HG02973 (cell line): ENCODE results near the gene IGF1R.

Experiments
- ATAC-seq: cut with Tn5 transposase; IDR thresholded peaks from one replicate; pipeline ENCODE4 v1.9.1; 2021; ENCODE audit warnings: moderate library complexity; ENCODE audit not compliant: unreplicated experiment

IGF1R gene

DNA sequence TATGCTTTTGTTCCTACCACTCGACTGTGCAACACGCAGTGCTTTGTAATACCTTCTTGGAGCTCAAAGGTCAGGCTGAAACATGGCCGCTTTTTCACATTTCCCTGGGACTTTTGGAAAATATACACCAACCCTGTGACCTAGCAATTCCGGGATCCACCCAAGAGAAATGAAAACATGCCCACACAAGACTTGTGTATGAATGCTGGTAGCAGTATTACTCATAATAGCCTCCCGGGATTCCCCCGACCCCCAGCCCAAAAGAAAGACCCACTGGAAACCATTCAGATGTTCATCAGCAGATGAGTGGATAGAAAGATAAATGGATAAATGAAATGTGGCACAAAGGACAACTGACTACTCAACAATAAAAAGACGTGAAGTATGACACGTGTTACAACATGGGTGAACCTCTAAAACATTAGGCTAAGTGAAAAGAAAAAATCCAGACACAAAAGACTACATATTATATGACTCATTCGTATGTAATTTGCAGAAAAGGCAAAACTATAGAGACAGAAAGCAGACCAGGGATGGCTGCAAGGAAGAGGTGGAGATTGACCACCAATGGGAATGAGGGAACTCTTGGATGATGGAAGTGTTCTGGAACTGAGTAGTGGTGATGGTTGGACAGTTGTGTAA, 255.2 kb downstream of the IGF1R start:
- no peak for ATAC-seq

- ATAC-seq, result no peak
These were observed 256.2 kb downstream of the IGF1R start for GRCh38 chr15:98904544-98904943.

DNA sequence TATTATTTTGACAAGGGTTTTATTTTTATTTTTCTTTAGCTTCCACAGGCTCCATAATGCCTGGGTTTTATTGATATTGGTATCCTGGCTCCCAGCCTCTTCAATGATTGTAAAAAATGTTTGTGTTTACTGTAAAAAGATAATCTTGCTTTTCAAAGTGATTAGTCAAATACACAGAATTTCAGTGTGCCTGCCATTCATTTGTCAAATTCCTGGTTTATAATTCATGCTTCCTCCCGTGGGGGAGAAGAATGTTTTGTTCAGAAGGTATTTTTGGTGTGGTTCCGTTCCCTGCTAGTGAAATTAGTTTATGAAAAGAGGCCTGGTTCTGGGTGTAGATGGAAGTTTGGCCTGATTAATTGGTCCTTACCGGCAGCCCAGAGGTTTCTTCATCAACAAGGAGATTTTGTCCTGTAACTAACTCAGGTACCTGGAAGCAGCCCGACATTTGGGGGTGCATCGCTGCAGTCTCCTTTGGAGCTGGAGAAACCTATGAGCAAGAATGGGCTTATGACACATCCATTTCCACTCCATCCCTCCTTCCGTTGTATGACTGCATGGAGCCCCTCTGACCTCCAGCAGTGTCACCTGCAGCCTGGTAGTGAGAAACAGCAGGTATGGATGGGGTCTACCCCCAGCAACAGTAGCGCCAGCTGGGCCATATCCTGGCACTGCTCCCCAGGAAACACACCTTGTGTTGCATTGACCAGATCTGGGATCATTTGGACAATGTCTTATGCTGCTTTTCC, 257.8 kb downstream of the IGF1R start:
- ATAC-seq, result no peak

DNA sequence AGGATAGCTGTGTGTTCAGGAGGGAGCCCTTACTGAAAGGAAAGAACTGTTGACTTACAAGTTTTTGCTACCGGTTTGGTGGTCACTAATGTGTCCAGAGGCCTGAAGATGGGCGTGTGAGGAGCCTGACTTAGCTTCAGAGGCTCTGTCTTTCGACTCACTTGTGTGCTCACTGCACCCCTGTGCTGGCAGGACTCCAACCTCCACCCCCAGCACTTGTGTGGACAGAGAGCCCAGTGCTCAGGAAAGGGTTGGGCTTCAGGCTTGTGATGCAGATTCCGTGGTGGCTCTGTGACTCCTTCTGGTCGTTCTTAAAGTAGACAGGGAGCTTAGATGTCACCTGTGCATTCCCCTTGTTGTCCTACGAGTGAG, 258.4 kb downstream of the IGF1R start:
- ATAC-seq, result no peak

- no peak for ATAC-seq
These were observed 259.7 kb downstream of the IGF1R start for GRCh38 chr15:98907927-98908471.

DNA sequence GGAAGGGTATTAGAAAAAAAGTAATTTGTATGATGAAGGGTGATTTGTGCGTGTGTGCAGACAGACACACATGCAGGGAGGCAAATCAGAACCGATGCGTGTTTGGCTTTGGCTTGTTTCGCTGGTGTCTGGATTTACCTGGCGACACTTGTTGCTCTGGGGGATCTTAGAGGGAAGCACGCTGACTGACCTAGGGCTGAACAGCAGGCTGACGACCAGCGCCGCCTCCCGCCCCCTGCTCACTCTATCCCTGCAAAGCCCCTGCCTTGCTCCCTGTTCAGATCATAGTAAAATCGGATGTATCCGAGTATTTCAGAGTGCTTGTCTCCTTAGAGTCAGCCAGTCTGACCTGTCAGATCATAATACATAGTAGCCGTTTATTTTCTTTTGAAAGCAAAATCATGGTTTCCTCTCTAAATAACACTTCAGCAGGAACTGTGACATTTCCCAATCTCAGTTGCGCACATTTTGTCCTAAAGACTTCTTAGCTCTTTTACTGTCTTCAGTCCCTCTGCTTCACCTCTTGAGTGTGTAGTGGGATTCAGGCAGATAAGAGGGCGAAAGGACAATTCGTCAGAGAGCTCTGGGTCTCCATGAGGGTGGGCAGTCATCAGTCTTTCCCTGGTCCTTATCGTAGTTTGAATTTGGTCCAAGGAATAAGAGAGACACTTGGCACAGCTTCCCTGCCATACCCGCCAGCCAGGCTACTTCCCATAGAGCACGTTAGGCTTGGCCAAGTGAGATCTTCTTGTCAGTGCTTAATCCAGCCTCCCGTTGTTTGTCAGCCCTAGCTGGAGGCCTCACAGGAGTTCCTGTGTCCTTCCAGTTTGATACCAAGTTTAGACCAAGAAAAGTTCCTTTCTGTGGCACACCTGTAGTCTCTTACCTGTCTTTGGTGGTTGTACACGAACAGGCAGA, 261.9 kb downstream of the IGF1R start:
- ATAC-seq, result no peak

DNA sequence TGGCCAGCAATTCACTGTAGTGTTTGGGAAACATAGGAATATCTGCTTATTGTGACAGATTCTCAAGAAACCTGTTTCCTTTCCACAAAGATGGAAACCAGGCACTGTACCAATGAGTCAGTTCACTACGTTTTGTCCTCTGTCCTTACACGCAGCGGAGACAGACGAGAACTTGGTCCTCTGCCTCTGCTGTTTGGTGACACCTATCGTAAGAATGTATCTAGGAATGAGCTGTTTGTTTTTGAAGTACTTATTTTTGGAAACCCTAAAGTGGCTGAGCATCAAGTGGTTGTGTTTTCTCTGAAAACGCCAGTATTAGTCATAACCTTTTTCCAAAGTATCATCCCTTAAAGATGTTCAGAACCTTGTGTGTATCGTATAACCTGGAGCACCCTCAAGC, 266.3 kb downstream of the IGF1R start:
- ATAC-seq, result no peak

DNA sequence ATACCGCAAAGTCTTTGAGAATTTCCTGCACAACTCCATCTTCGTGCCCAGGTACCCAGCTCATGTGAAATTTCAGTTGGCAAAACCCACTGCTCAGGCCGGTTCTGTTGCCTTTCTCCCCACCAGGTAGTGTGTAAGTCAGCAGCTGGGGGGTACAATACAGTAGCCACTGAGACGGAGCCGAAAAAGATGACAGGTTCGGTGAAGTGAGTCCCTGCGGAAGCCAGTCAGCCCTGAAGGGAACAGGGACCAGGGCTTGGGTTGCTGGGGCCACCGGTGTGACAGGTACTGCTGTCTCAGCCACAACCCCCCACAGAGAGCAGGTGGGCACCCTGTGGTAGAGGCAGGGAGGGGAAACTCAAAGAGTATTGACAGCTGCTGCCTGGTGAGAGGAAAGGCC, 268.5 kb downstream of the IGF1R start:
- no peak for ATAC-seq

DNA sequence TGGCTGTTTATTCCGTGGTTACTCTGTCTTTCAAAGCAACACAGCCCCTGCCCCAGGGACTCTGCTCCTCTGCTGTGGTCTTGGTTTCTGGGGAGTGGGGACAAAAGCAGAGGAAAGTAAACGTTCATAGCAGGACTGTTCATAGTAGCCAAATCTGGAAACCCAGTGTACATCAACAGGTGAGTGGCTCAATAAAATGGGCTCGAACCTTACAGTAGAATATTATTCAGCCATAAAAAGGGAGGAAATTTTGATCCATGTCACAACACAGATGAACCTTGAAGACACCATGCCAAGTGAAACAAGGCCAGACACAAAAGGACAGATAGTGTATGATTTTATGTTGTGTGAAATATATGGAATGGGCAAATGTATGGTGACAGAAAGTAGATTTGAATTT, 269.1 kb downstream of the IGF1R start:
- ATAC-seq, result no peak

DNA sequence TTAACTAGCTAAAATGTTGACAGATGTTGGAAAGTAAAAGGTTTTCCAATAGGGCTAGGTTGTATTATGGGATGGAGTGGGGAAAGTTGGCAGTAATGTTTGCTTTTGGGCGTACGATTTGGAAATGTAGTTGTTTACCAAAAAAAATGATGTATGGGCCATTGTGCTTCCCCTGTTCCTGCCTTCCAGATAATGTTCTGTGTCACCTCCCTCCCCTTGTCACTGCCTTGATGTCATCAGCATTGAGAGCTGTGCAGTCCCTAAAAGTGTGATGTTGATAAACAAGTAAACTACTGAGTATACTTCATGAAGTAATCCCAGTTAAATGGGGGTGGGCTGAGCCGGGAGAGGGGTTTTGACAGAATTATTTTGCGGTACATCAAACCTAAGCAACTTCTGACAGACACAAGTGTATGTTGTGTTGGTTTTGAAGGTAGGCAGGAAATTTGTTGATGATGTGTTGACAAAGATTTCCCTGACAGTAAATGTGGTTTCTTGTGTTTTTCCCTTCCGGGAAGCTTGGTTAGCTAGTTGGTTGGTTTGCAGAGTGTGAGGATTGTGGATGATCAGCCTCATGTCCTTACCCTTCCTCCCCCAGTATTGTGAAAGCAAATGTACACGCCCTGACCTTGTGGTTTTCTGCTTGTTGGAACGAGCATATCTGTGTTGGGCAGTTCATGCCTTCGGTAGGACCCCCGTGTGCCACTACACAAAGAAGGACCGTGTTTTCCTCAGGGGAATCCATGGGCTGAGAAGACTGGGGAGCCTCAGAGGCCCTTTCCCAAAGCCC, 271.9 kb downstream of the IGF1R start:
- no peak for ATAC-seq

- ATAC-seq, result no peak
These were observed 274.8 kb downstream of the IGF1R start for GRCh38 chr15:98923171-98923570.

GRCh38 chr15:98923579-98923978, 275.2 kb downstream of the IGF1R start:
- no peak for ATAC-seq

GRCh38 chr15:98924401-98925049, 276.2 kb downstream of the IGF1R start:
- ATAC-seq, result no peak

DNA sequence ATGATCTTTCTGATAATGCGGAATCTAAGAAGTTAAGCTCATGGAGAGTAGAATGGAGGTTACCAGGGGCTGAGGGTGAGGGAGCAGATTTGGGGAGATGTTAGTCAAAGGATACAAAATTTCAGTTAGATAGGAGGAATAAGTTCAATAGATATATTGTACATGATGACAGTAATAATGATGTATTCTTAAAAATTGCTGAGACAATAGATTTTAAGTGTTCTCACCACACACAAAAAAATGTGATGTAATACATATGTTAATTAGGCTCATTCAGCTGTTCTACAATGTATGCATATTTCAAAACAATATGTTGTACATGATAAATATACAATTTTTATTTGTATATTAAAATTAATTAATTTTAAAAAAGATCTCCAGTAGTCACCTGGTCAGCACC, 277.9 kb downstream of the IGF1R start:
- no peak for ATAC-seq

GRCh38 chr15:98927022-98927421, 278.7 kb downstream of the IGF1R start:
- ATAC-seq, result no peak

GRCh38 chr15:98927996-98928395, 279.7 kb downstream of the IGF1R start:
- no peak for ATAC-seq

- no peak for ATAC-seq
These were observed 282.2 kb downstream of the IGF1R start for GRCh38 chr15:98930576-98930975.

GRCh38 chr15:98931004-98931403, 282.7 kb downstream of the IGF1R start:
- no peak for ATAC-seq

DNA sequence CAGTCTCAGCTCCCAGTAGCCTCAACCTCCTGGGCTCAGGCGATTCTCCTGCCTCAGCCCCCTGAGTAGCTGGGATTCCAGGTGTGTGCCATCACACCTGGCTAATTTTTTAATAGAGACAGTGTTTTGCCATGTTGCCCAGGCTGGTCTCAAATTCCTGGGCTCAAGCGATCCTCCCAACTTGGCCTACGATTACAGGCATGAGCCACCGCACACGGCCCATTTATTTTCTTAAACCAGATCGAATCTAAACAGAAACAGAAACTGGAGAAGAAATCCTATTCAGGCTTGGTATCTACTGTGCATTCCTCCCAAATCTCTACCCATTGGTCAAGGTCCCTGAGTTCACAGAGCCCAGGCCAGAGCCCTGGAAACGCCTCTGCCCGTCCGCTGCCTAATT, 285.1 kb downstream of the IGF1R start:
- no peak for ATAC-seq

GRCh38 chr15:98935736-98936135, 287.4 kb downstream of the IGF1R start:
- ATAC-seq, result no peak
